OCI-LY1 (cell line): ENCODE measurements around the gene AGPAT2.
A peak's percentile ranks its signal among the peaks of the same experiment; 100 is the strongest.
"Not testable (repeated sequence)": the region's sequence is repeated elsewhere in the genome, so short reads cannot be mapped to it uniquely, and the experiment has no call there.

ENCODE experiments used
- H2AFZ ChIP-seq: fragments of 200-600 bp; sonication (generic), shearing (Covaris generic); 2 replicates; pipeline ENCODE4 v1.6.0; 2014; ENCODE audit warnings: antibody characterized with exemption, mild to moderate bottlenecking, low read length
- H3F3A ChIP-seq: fragments of 200-600 bp; sonication (generic), shearing (Covaris generic); 2 replicates; pipeline ENCODE4 v1.6.0; 2014; ENCODE audit warnings: mild to moderate bottlenecking, antibody characterized with exemption, low read length, moderate library complexity; ENCODE audit not compliant: insufficient read depth
- H3K27ac ChIP-seq: fragments of 200-600 bp; sonication (generic); 2 replicates; pipeline ENCODE4 v1.5.1; 2014; ENCODE audit warnings: low read length, mixed run types, mild to moderate bottlenecking, low read depth; ENCODE audit not compliant: poor library complexity, severe bottlenecking
- H3K27me3 ChIP-seq: fragments of 200-600 bp; sonication (generic); 2 replicates; pipeline ENCODE4 v1.6.0; 2014; ENCODE audit warnings: antibody characterized with exemption, mild to moderate bottlenecking, low read length, moderate library complexity; ENCODE audit not compliant: insufficient read depth
- H3K36me3 ChIP-seq: fragments of 200-600 bp; sonication (generic); 2 replicates; pipeline ENCODE4 v1.6.1; 2014; ENCODE audit warnings: mild to moderate bottlenecking, antibody characterized with exemption, low read length, moderate library complexity, mixed read lengths; ENCODE audit not compliant: insufficient read depth
- H3K4me1 ChIP-seq: fragments of 200-600 bp; sonication (generic); 2 replicates; pipeline ENCODE4 v1.5.1; 2014; ENCODE audit warnings: mild to moderate bottlenecking, low read length, moderate library complexity; ENCODE audit not compliant: insufficient read depth, severe bottlenecking
- H3K4me2 ChIP-seq: fragments of 200-600 bp; sonication (generic), shearing (Covaris generic); 2 replicates; pipeline ENCODE4 v1.6.1; 2014; ENCODE audit warnings: low read length
- H3K4me3 ChIP-seq: fragments of 200-600 bp; sonication (generic); 2 replicates; pipeline ENCODE4 v1.5.1; 2014; ENCODE audit warnings: low read length, low read depth, mild to moderate bottlenecking, mixed read lengths; ENCODE audit not compliant: poor library complexity, severe bottlenecking
- H3K79me2 ChIP-seq: fragments of 200-600 bp; shearing (Covaris generic); 2 replicates; pipeline ENCODE4 v1.6.1; 2016; ENCODE audit warnings: mixed run types, low read length, mixed read lengths; ENCODE audit not compliant: insufficient read depth
- H3K9ac ChIP-seq: fragments of 200-600 bp; sonication (generic), shearing (Covaris generic); 2 replicates; pipeline ENCODE4 v1.6.1; 2014; ENCODE audit warnings: mild to moderate bottlenecking, low read length, mixed read lengths
- H3K9me2 ChIP-seq: fragments of 200-600 bp; sonication (generic), shearing (Covaris generic); 2 replicates; pipeline ENCODE4 v1.6.1; 2014; ENCODE audit warnings: low read depth, mild to moderate bottlenecking, low read length, mixed read lengths
- H3K9me3 ChIP-seq: fragments of 200-600 bp; shearing (Covaris generic); 2 replicates; pipeline ENCODE4 v1.6.1; 2014; ENCODE audit warnings: low read length, mixed read lengths
- H4K20me1 ChIP-seq: fragments of 200-600 bp; sonication (generic), shearing (Covaris generic); 2 replicates; pipeline ENCODE4 v1.6.0; 2016; ENCODE audit warnings: mild to moderate bottlenecking, low read length; ENCODE audit not compliant: insufficient read depth
- CTCF ChIP-seq: fragments of 200-600 bp; sonication (generic), shearing (Covaris generic); IDR thresholded peaks from 2 replicates; pipeline ENCODE4 v1.5.1; 2017; ENCODE audit warnings: mild to moderate bottlenecking, antibody characterized with exemption, low read length, moderate library complexity, mixed read lengths
- EZH2 ChIP-seq: fragments of 200-600 bp; sonication (generic), shearing (Covaris generic); IDR thresholded peaks from 2 replicates; pipeline ENCODE4 v1.8.0; 2017; ENCODE audit warnings: borderline replicate concordance, mixed run types, mild to moderate bottlenecking, antibody characterized with exemption, low read length, moderate library complexity, mixed read lengths

Gene AGPAT2

GRCh38 chr9:136711751-136712689 lies 24.8 kb upstream of the AGPAT2 start, which contains the start of gene DIPK1B:
Gene DIPK1B (plus strand): TSS chr9:136712572. CDS start chr9:136712666, 94 bp downstream.
- H3K27me3 ChIP-seq, result peaks cover 10% of the 10 kb centered on the region; the same call in 1 of the 2 replicates
- no peaks in the 10 kb centered on the region for H3K9me3 ChIP-seq
- H3K9me2 ChIP-seq, result no peaks in the 10 kb centered on the region
- no peaks in the 10 kb centered on the region for H3K4me1 ChIP-seq
- TF ChIP-seq CTCF, result no peak
- TF ChIP-seq EZH2, result no peak
- H3K4me3 ChIP-seq, result peak within 1 kb of the TSS; percentile 48
- H3K79me2 ChIP-seq, result no peaks in the 10 kb centered on the region
- H3K27ac ChIP-seq, result no peak within 1 kb of the TSS
- H3K9ac ChIP-seq, result peak within 1 kb of the TSS; percentile 19; the same call in 1 of the 2 replicates
- H3K36me3 ChIP-seq, result no peaks in the 10 kb centered on the region
- no peak within 1 kb of the TSS for H2AFZ ChIP-seq
- H4K20me1 ChIP-seq, result no peaks in the 10 kb centered on the region
- H3K4me2 ChIP-seq, result peak within 1 kb of the TSS; percentile 48
- H3F3A ChIP-seq, result no peaks in the 10 kb centered on the region

- H3K4me3 ChIP-seq, H3K4me1 ChIP-seq, H3K9me2 ChIP-seq, H3K79me2 ChIP-seq, H3K9me3 ChIP-seq, H2AFZ ChIP-seq, H3F3A ChIP-seq, H3K36me3 ChIP-seq, H3K9ac ChIP-seq, H4K20me1 ChIP-seq, H3K4me2 ChIP-seq, H3K27ac ChIP-seq: not testable (repeated sequence)
- H3K27me3 ChIP-seq, result peaks cover 10% of the 10 kb centered on the region; the same call in 1 of the 2 replicates
Observed at GRCh38 chr9:136711219-136711648, 24.0 kb upstream of the AGPAT2 start.

- H3K4me3 ChIP-seq, result no peak overlapping the region
- no peak overlapping the region for H3K4me2 ChIP-seq
- H3K27me3 ChIP-seq, result peaks cover 11% of the 10 kb centered on the region; the same call in 1 of the 2 replicates
- no peak for TF ChIP-seq CTCF
- TF ChIP-seq EZH2, result no peak
- no peak overlapping the region for H3K27ac ChIP-seq
- no peaks in the 10 kb centered on the region for H3F3A ChIP-seq
- no peak overlapping the region for H3K9ac ChIP-seq
- H2AFZ ChIP-seq, result no peak overlapping the region
- no peaks in the 10 kb centered on the region for H3K9me2 ChIP-seq
- no peaks in the 10 kb centered on the region for H3K9me3 ChIP-seq
- no peaks in the 10 kb centered on the region for H4K20me1 ChIP-seq
- no peaks in the 10 kb centered on the region for H3K4me1 ChIP-seq
- H3K36me3 ChIP-seq, result no peaks in the 10 kb centered on the region
- no peaks in the 10 kb centered on the region for H3K79me2 ChIP-seq
Observed at GRCh38 chr9:136710543-136710942, 23.3 kb upstream of the AGPAT2 start.
